Right renal pelvis (tissue), 4 donors: Measurements from ENCODE around the gene SLC35F3. TPM values are rescaled to one million over a fixed set of nuclear protein-coding genes. Genes with fewer than 3 reads are reported as not detected.
"Not testable (repeated sequence)": the region's sequence is repeated elsewhere in the genome, so short reads cannot be mapped to it uniquely, and the experiment has no call there.

Experiments used
- DNase-seq, 4 donors: peaks; one replicate each; pipeline ENCODE4 v3.0.0-alpha.2; 2013; ENCODE audit warnings: low read depth in 4 of 4, low spot score in 3 of 4, missing footprints in 1 of 4
- polyA plus RNA-seq, 4 donors: library from polyadenylated mRNA; unstranded; fragments of 120-200 nt; gene quantifications; one replicate each; pipeline ENCODE4 v1.2.1, GENCODE V29; 2013; ENCODE audit not compliant: insufficient read length in 4 of 4

SLC35F3 gene
- polyA plus RNA-seq, 4 donors, result 0.55 to 0.93 (median 0.73) TPM

DNA sequence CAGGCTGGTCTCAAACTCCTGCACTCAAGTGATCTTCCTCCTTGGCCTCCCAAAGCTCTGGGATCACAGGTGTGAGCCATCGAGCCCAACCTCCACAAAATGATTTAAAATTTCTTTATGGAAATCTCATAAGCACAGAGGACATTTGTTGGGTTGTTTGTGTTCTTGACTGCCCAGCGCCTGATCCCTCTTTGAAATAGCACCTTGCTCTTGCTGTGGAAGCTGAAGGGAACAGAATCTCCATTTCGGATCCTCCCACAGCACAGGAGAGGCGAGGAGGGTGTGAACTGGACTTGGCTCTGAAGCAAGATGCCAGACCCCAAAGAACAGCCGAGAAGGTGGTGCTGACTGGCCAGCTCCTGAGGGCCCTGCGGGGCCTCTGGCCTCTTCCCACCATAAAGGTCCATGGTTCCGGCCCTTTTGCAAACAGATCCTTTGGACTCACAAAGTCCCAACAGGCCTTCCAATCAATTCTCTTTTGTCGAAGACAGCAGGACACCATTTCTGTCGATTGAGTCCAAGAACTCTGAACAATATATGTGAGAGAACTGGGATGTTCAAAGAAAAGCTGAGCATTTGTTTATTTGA lies 423.2 kb downstream of the SLC35F3 start:
- DNase-seq, result no peak

DNA sequence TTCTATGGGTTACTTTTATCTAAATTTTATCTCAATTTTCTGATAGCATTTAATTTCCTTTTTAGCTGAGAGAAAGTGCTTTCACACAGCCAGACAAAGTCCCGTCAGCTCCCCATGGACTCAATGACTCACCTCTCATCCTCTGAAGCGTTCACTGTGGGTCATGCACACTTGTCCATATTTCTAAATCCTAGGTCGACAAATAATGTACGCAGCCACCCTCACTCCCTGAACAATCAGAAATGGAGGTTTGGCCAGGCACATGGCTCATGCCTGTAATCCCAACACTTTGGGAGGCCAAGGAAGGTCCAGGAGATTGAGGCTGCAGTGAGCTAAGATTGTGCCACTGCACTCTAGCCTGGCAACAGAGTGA lies 426.4 kb downstream of the SLC35F3 start:
- DNase-seq, result no peak

DNA sequence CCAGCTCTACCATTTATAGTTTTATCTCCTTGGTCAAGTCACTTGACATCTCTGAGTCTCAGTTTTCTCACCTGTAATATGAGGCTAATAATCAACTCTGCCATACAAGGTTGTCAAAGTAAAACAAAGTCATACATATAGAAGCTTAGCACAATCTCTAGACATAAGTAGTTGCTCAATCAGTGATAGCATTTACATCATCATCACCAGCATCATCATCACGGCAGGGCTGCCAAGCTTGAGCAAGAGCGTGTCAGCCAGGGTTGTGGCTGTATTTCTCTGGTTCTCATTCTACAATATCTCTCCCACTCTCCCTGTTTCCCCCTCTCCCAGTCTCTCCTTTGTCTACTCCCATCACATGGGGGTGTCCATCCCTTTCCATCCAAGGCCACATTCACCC lies 427.0 kb downstream of the SLC35F3 start:
- DNase-seq, result no peak

DNA sequence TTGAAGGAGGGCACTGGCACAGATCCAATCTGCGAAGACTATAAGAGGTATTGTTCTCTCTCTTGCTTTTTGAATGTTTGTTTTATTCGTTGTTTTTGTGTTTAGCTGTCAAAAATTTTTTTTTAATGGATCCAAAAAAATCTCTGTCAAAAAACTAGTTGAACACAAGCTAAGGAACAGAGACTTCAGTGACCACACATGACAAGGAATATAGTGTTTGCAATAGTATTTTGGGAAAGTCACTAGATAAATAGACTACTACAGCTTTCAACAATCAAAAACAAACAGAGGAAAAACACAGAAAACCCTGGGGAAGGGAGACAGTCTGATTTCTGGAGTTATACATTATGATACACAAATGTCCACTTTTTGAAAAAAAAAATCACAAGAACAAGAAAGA lies 431.9 kb downstream of the SLC35F3 start:
- no peak for DNase-seq

GRCh38 chr1:234337233-234337632 lies 432.8 kb downstream of the SLC35F3 start:
- DNase-seq, result no peak

DNA sequence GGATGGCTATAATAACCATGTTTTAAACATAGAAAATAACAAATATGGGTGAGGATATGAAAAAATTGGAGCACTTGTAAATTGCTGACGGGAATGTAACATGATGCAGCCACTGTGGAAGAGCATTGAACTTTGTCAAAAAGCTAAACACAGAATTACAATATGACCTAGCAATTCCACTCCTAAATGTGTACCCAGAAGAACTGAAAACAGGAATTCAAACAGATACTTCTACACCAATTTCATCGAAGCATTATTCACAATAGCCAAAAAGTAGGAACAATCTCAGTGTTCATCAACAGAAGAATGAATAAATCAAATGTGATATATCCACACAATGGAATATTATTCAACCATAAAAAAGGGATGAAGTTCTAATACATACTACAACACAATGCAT lies 436.1 kb downstream of the SLC35F3 start:
- no peak for DNase-seq

DNA sequence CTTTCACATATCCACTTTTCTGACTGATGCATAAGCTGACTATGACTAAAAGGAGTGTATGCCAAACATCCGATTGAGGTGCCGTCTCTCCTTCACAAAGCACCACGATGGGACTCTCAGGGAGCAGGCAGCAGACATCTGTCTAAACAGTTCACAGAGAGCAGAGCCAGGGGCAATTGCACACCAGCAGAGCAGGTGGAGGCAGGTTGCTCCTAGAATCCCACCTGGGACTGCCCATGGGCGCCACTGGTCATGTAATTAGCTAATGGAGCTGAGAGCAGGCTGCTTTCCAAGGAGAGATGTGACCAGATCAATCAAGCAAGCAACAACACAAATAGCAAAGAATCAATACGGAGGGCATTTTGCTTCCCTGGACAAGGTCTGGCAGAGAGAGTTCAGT lies 438.3 kb downstream of the SLC35F3 start:
- DNase-seq, result no peak

DNA sequence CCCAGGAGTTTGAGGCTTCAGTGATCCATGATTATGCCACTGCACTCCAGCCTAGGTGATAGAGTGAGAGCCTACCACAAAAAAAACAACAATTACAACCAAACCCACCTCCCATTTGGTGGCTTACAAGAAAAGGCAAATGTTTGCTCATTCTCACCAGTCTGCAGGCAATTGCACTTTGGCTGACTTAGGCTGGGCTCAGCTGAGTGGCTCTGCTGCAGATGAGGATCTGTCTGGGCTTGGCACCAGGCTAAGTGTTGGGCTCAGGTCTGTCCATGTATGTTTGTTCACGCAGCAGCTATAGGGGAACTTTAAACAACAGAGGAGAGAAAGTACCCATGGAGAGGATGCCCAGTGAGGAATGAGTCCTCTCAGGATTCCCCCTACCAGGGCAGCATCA lies 440.8 kb downstream of the SLC35F3 start:
- no peak for DNase-seq

DNA sequence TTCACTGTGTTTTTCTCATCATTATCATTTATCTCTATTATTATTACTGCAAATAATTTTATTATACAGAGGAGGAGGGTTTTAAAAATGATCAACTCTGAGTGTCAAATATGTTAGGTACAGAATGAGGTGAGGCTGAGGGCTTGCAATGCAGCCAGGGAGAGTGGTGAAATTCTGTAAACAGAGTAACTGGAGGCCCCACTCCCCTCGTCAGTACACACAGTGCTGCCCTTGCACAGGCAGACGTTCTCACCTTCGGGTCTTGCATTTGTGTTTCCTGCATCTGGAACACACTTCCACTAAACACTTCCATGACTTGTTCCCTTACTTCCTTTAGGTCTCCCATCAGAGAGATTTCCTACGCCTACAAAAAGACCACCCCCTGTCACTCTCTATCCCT lies 444.5 kb downstream of the SLC35F3 start:
- DNase-seq, result no peak

- DNase-seq, result no peak
Observed at GRCh38 chr1:234355782-234356510, 451.5 kb downstream of the SLC35F3 start.

- not testable (repeated sequence) for DNase-seq
Observed at GRCh38 chr1:234356615-234357269, 452.3 kb downstream of the SLC35F3 start.

DNA sequence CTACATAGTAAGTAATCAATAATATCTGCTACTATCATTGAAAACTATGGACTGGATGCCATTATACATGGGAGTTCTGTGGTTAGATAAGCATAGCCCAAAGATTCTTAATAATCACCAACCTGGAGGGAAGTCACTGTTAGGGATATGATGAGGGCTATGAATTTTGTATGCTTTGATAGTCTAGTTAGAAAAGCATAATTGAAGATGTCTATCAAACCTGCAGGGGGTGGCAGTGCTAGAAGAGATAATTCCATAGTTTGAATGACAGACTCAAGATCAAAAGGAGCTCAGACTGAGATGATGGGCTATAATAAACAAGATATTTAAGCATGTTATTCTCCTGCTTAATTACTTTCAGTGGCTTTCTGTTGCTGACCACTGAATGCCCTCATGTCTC lies 453.4 kb downstream of the SLC35F3 start:
- DNase-seq, result no peak

DNA sequence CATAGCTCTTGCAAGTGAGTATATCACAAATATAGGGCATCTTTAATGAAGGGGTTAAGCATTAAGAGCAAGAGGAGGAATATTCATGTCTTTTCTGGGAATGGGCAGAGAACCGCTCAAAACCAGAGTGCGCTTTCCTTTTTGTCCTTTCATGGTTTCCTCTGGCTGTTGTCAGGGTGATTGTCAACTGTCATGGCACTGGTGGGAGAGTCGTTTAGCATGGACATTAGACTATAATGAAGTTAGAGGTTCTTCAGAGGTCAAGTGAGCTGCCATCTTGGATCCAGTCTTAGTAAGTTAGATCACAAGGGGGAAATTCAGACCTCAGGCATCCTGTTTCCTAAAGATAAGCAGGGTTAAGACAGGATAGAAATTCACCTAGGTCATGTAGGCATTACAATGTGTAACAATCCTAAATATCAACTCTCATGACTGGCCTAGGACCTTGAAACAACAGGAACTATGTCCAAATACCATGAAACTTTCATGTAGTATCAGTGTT lies 456.7 kb downstream of the SLC35F3 start:
- no peak for DNase-seq

- no peak for DNase-seq
Observed at GRCh38 chr1:234362558-234362957, 458.1 kb downstream of the SLC35F3 start.

DNA sequence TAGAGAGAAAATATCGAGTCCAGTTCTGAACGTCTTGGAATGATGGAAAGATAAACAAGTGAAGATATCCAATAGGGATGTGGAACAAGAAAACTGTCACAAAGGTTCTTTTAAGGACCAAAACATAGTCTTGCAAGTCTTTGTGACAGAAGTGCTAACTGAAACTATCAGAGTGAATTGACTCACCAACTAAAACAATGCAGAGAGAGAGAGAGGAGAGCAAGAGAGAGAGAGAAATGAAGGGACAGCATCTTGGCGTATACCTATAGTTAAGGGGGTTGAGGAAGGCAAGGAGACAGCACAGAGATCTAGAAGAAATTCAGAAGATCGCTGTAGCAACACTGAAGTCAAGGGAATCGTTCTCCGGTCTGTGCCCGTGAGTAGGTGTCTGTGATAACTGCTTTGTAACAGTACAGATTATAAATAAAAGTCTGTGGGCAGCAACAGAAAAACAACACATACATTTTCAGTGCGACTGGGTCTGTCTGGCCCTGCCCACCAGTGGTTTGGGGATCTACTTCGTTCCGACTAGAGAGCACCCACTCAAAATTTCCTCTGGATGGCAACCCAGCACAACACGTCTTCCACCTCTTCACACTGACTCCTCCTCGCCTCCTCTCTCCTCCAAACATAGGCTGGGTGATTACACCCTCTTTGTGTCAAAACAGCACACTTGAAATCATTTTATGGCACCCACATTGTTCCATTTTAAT lies 464.0 kb downstream of the SLC35F3 start:
- no peak for DNase-seq

DNA sequence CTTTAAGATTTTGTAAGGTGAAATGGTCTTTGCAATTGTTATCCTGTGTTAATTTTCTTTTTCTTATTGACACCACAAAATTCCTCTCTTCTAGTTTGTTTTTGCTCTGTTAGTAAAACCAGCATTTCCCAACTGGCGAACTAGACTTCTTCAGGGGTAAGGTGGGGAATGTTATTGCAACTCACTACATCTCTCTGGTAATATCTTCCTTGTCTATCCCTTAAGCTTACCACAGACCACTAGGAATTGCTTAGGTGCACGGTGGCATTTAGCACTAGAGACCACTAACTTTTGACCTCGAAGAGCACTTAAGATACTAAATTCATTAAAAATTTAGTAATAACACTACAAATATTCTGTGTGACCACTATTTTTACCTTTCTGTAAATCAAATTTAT lies 464.6 kb downstream of the SLC35F3 start:
- DNase-seq, result no peak

DNA sequence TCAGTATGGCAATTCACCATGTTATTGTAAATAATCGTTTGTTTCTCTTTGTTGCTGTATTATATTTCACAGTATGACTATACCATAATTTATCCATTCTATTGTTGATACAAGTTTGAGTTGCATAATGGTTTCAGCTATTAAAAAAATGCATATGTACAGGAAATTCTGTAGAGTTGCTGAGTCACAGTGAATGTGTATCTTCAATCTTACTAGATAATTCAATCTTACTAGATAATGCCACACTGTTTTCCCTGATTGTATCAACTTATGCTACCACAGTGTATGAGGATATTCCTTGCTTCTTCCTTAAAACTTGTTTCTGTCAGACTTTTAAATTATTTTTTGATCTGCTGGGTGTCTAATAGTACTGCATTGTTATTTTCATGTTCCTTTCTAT lies 465.3 kb downstream of the SLC35F3 start:
- no peak for DNase-seq

- no peak for DNase-seq
Observed at GRCh38 chr1:234371414-234371813, 466.9 kb downstream of the SLC35F3 start.

- DNase-seq, result no peak
Observed at GRCh38 chr1:234372011-234372757, 467.7 kb downstream of the SLC35F3 start.
